HG03066 (cell line): ENCODE results near the gene NSDHL.

Experiments
- ATAC-seq: cut with Tn5 transposase; IDR thresholded peaks from one replicate; pipeline ENCODE4 v1.9.1; 2021; ENCODE audit warnings: low read depth; ENCODE audit not compliant: unreplicated experiment

NSDHL gene

GRCh38 chrX:152892999-152893891, 62.4 kb downstream of the NSDHL start:
- no peak for ATAC-seq

GRCh38 chrX:152893980-152894610, 63.2 kb downstream of the NSDHL start:
- ATAC-seq: no peak

GRCh38 chrX:152895121-152895520, 64.3 kb downstream of the NSDHL start:
- ATAC-seq: no peak

- no peak for ATAC-seq
These were observed 65.0 kb downstream of the NSDHL start for GRCh38 chrX:152895724-152896420.

GRCh38 chrX:152896450-152896849, 65.6 kb downstream of the NSDHL start:
- no peak for ATAC-seq

- no peak for ATAC-seq
These were observed 66.6 kb downstream of the NSDHL start, which contains the start of gene ZNF185 for GRCh38 chrX:152897222-152898131. Gene ZNF185, plus strand, starts transcription at chrX:152898067. Its CDS starts 16,423 bp downstream, at chrX:152914490.

GRCh38 chrX:152898442-152898841, 67.6 kb downstream of the NSDHL start:
- ATAC-seq: no peak

- no peak for ATAC-seq
These were observed 68.4 kb downstream of the NSDHL start for GRCh38 chrX:152899111-152899873.

- ATAC-seq: no peak
These were observed 69.2 kb downstream of the NSDHL start for GRCh38 chrX:152899874-152900719.

- ATAC-seq: no peak
These were observed 70.1 kb downstream of the NSDHL start for GRCh38 chrX:152900937-152901445.

GRCh38 chrX:152901816-152902501, 71.1 kb downstream of the NSDHL start:
- ATAC-seq: no peak

- no peak for ATAC-seq
These were observed 71.6 kb downstream of the NSDHL start for GRCh38 chrX:152902502-152902820.

- no peak for ATAC-seq
These were observed 72.7 kb downstream of the NSDHL start for GRCh38 chrX:152903589-152903988.

GRCh38 chrX:152904151-152905080, 73.6 kb downstream of the NSDHL start:
- no peak for ATAC-seq

- no peak for ATAC-seq
These were observed 74.2 kb downstream of the NSDHL start for GRCh38 chrX:152905081-152905420.

GRCh38 chrX:152907084-152907651, 76.3 kb downstream of the NSDHL start:
- no peak for ATAC-seq

- no peak for ATAC-seq
These were observed 77.6 kb downstream of the NSDHL start for GRCh38 chrX:152908486-152908885.
